ENCODE results near the gene CYP2C18. TPM values are rescaled to one million over a fixed set of nuclear protein-coding genes. Genes with fewer than 3 reads are reported as not detected.

Gene CYP2C18
- total RNA-seq, 1 donor from 2014 or later, result 0.17 TPM

DNA sequence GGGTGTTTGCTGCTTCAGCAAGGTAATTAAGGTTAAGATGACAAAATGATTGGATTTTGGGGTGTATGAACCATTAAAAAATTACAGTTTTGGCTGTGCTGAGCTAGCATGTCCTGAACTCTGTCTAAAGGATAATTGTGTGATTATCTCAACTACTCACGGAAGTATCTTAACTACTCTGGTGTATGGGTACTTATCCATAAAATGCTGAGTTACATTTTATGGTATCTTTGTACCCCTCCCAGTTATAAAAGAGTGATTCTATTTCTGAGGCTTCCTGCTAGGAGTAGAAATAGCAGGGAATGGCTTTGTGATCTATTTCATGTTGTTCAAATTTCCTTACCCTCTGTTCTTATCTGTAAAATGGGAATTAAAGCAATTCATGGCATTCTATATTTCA is 22.6 kb downstream of the CYP2C18 start:
- TF ChIP-seq, protein P1, sequence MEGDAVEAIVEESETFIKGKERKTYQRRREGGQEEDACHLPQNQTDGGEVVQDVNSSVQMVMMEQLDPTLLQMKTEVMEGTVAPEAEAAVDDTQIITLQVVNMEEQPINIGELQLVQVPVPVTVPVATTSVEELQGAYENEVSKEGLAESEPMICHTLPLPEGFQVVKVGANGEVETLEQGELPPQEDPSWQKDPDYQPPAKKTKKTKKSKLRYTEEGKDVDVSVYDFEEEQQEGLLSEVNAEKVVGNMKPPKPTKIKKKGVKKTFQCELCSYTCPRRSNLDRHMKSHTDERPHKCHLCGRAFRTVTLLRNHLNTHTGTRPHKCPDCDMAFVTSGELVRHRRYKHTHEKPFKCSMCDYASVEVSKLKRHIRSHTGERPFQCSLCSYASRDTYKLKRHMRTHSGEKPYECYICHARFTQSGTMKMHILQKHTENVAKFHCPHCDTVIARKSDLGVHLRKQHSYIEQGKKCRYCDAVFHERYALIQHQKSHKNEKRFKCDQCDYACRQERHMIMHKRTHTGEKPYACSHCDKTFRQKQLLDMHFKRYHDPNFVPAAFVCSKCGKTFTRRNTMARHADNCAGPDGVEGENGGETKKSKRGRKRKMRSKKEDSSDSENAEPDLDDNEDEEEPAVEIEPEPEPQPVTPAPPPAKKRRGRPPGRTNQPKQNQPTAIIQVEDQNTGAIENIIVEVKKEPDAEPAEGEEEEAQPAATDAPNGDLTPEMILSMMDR (IDR thresholded peaks at IDR 0.05), result no peak
- no peaks in the 10 kb centered on the region for H3K4me1 Mint-ChIP-seq (ENCODE audit: low read depth)

DNA sequence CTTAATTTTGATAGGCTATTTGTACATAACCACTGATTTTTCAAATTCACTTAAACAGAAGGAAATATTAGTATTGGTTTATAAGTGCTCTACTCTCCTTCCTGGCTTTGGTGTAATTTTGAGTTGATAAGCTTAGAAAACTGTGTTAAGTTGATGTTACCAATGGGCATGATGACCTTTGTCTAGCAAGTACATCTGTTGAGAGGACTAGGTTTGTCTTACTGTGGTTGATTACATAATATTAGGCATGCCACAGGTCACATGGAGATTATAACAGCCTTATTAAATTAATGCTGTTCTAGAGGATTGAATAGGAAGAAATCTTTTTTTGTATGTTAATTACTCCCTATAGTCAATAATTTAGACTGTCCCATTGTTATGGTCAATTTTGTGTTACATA is 27.0 kb downstream of the CYP2C18 start:
- no peak for DNase-seq (ENCODE audit: low spot score)
- peaks cover 8% of the 10 kb centered on the region for H3K9me3 Mint-ChIP-seq (ENCODE audit: low read depth)
- H3K27ac Mint-ChIP-seq (ENCODE audit: unreplicated experiment), result no peak overlapping the region
- no peaks in the 10 kb centered on the region for H3K4me1 Mint-ChIP-seq (ENCODE audit: low read depth)
- H3K36me3 Mint-ChIP-seq (ENCODE audit: low read depth), result no peaks in the 10 kb centered on the region
- no peaks in the 10 kb centered on the region for H3K27me3 Mint-ChIP-seq (ENCODE audit: low read depth)
- TF ChIP-seq, protein P1 (IDR thresholded peaks at IDR 0.05), result no peak
- H3K4me3 Mint-ChIP-seq (ENCODE audit: unreplicated experiment), result no peak overlapping the region

More for the DNA sequence above, 22.6 kb downstream of the CYP2C18 start:
- Mint-ChIP-seq H3K9me3 (ENCODE audit: low read depth) (peaks cover 5% of the 10 kb centered on the region), H3K36me3 (ENCODE audit: low read depth) (no peaks in the 10 kb centered on the region), H3K27me3 (ENCODE audit: low read depth) (peaks cover 2% of the 10 kb centered on the region), H3K4me3 (ENCODE audit: unreplicated experiment) (no peak overlapping the region), H3K27ac (ENCODE audit: unreplicated experiment) (no peak overlapping the region)
- no peak for DNase-seq (ENCODE audit: low spot score)

DNA sequence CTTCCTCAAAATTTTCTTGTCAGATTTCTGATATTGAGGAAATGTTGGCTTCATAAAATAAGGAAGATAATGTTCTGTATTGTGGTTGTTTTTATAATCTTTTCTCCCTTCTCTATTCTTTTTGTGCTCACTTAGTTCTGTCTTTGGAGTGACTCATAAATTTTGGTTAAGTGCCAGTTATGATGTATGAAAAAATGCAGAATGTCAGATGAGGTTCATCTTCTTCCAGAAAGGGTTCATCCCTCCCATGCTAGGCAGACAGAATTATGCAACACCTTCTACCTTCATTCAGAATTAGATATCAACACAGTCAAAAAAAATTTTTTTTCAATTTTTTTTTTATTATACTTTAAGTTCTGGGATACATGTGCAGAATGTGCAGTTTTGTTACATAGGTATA is 42.3 kb downstream of the CYP2C18 start:
- H3K27me3 Mint-ChIP-seq (ENCODE audit: low read depth), result peaks cover 9% of the 10 kb centered on the region
- no peaks in the 10 kb centered on the region for H3K4me1 Mint-ChIP-seq (ENCODE audit: low read depth)
- no peak for DNase-seq (ENCODE audit: low spot score)
- no peaks in the 10 kb centered on the region for H3K9me3 Mint-ChIP-seq (ENCODE audit: low read depth)
- H3K4me3 Mint-ChIP-seq (ENCODE audit: unreplicated experiment), result no peak overlapping the region
- no peaks in the 10 kb centered on the region for H3K36me3 Mint-ChIP-seq (ENCODE audit: low read depth)
- TF ChIP-seq, protein P1 (IDR thresholded peaks at IDR 0.05), result no peak
- no peak overlapping the region for H3K27ac Mint-ChIP-seq (ENCODE audit: unreplicated experiment)

DNA sequence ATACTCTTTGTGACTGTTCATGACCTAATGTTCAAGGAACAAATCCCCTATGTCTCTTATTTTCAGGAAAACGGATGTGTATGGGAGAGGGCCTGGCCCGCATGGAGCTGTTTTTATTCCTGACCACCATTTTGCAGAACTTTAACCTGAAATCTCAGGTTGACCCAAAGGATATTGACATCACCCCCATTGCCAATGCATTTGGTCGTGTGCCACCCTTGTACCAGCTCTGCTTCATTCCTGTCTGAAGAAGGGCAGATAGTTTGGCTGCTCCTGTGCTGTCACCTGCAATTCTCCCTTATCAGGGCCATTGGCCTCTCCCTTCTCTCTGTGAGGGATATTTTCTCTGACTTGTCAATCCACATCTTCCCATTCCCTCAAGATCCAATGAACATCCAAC is 51.7 kb downstream of the CYP2C18 start:
- Mint-ChIP-seq H3K27ac (ENCODE audit: unreplicated experiment) (no peak overlapping the region), H3K4me3 (ENCODE audit: unreplicated experiment) (no peak overlapping the region), H3K36me3 (ENCODE audit: low read depth) (no peaks in the 10 kb centered on the region), H3K4me1 (ENCODE audit: low read depth) (no peaks in the 10 kb centered on the region), H3K9me3 (ENCODE audit: low read depth) (peaks cover 23% of the 10 kb centered on the region), H3K27me3 (ENCODE audit: low read depth) (peaks cover 3% of the 10 kb centered on the region)
- TF ChIP-seq, protein P1 (IDR thresholded peaks at IDR 0.05), result no peak
- DNase-seq (ENCODE audit: low spot score), result no peak

DNA sequence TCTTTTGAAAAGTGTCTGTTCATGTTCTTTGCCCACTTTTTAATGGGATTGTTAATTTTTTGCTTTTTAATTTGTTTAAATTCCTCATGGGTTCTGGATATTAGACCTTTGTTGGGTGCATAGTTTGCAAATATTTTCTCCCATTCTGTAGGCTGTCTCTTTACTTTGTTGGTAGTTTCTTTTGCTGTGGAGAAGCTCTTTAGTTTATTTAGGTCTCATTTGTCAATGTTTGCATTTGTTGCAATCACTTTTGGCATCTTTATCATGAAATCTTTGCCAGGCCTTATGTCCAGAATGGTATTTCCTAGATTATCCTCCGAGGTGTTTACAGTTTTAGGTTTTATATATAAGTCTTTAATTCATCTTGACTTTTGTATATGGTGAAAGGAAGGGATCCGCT is 55.1 kb downstream of the CYP2C18 start:
- H3K36me3 Mint-ChIP-seq (ENCODE audit: low read depth), result no peaks in the 10 kb centered on the region
- TF ChIP-seq, protein P1 (IDR thresholded peaks at IDR 0.05), result no peak
- H3K27me3 Mint-ChIP-seq (ENCODE audit: low read depth), result no peaks in the 10 kb centered on the region
- DNase-seq (ENCODE audit: low spot score), result no peak
- H3K27ac Mint-ChIP-seq (ENCODE audit: unreplicated experiment), result no peak overlapping the region
- no peak overlapping the region for H3K4me3 Mint-ChIP-seq (ENCODE audit: unreplicated experiment)
- H3K4me1 Mint-ChIP-seq (ENCODE audit: low read depth), result no peaks in the 10 kb centered on the region
- H3K9me3 Mint-ChIP-seq (ENCODE audit: low read depth), result peaks cover 39% of the 10 kb centered on the region

All from chondrocyte (in vitro differentiated cells).